Renal cortical epithelial cell (primary cell): Measurements from ENCODE around the gene ADAM33. TPM values are rescaled to one million over a fixed set of nuclear protein-coding genes. Genes with fewer than 3 reads are reported as not detected.

Source experiments
- DNase-seq: peaks from one replicate; pipeline ENCODE4 v3.0.0-alpha.2; 2011; ENCODE audit warnings: low read depth
- total RNA-seq: library from RNA; depleted of rRNA; stranded (reverse); fragments of >200 nt; gene quantifications from 2 replicates; pipeline ENCODE4 v1.2.3, GENCODE V29; 2014

The ADAM33 gene
- total RNA-seq, 1 donor from 2014 or later, result 0.10 TPM

DNA sequence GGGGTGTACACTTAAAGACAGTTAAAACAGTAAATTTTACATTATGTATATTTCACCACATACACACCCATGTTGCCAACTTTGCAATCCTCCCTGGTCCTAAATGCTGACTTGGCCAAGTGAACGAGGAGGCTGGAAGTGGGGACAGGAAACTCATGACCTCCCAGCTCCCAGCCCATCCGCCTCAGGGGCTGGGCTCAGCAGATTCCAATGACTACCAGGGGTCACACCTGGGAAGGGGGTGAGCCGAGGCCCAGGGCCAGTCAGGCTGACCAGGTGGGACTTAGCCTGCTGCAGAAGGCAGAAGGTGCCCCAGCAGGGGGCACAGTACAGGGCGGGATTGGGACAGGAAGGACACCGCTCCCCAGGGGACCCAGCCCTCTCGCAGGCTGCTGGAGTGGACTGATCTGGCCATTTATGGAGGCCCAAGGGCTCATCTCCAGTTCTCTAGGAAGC lies 28.2 kb upstream of the ADAM33 start:
- DNase-seq, result no peak

GRCh38 chr20:3707508-3707899 lies 25.7 kb upstream of the ADAM33 start:
- no peak for DNase-seq

DNA sequence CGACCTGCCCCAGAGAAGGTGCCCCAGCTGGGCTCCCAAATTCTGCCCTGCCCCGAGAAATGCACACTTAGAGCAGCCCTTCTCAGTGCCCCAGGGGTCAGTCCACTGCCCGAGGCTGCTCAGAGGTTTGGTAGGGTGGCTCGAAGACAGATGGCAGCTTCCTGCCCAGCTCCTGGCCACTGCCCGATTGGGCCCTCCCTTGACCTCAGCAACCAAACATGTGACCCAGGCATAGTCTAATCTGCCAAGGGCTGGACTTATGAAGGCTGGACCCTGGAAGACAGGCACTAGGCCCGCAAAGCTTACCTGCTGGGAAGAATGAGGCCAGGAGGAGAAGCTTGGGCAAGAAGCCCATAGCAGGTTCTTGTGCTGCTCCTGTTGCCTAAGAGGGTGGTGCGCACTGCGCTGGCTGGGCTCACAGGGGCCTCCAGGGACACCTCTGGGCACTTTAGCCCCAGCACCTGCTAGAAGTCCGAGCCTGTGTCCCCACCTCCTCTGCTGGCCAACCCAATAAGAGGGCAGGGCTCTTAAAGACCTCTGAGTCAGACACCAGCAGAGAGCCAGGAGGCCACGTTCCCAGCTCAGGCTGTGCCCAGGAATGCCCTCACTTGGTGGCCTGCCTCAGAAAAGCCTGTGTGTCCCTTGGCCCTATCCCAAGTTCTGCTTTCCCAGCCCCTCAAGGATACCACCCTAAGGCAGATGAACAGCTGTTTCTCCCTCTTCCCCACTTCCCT lies 25.1 kb upstream of the ADAM33 start:
- peak; percentile 52 for DNase-seq

- no peak for DNase-seq
Observed at GRCh38 chr20:3705970-3706739, 24.3 kb upstream of the ADAM33 start.

DNA sequence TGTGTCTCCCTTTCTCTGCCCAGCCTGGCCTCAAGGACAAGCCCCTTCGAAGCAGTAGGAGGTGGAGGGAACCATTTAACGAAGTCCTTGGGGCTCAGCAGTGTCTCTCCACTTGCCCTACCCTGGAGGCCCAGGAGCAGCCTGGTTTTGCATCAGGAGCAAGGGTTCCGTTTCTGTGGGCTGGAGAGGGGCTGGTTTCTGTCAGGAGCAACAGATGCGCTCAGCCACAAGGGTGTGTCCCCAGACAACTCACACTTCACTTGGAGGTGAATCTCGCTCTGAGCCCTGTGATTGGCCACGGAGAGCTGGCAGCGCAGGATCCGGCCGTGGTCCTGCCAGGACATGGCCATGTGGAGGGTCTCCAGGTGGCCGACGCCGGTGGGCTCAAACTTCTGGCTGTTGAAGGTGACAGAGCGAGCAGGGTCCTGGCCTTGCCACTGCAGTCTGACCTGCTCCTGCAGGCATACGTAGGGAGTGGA lies 23.7 kb upstream of the ADAM33 start:
- no peak for DNase-seq

DNA sequence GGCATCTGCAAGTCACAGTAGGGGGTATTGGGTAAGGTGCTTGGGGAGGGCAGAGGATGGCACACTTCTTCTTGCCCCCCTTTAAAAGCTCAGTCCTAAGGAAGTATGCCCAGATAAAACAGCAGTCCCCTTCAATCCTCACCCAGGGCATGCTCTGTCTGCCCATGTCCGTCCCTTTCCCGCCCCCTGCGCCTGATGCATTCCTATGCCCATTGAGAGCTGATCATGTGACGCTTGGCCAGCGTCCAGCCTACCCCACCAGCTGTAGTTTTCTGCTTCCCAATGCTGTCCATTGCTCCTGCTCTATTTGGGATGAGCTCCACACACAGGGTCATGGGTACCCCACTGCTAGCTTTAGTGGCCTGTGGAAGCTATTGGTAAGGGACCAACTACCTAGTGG lies 22.3 kb upstream of the ADAM33 start:
- DNase-seq, result no peak

GRCh38 chr20:3702611-3703391 lies 21.0 kb upstream of the ADAM33 start:
- no peak for DNase-seq

DNA sequence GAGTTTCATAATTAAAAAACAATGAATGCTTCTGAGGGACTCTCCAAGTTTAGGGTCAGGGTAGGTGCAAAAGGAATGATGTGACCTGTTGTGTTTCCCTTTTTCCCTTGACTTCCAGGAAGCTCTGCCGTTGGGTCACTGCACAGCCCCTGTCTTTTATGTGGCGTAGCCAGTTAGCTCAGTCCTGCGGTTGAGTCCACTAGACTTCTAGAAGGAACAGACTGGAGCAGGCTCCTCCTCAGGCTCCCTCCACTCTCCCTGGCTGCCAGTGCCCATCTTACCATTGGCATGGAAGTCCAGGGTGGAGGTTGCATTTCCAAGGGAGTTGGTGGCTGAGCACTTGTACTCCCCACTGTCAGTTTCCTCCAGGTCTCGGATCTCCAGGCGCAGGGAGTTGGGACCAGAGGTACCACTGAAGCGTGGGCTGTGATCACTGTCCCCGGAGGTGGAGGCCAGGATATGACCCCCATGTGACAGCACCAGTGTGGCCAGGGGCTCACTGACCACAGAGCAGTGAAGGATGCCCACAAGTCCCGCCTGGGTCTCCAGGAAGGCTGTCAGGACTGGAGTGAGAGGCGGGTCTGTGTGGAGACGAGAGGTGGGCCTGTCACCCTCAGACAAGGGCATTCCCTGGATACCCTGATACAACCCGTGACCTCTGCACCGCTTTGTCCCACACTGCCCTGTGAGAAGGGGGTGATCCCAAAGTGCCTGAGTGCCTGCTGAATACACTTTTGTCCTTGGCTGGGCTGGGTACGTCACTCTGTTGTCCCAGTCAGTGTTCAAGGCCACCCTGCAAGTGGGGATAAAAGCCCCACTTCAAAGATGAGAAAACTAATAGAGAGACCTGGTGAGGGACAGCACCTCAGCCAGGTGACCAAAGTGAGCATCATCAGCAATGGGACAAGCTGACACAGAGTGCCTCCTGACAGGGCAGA lies 19.5 kb upstream of the ADAM33 start:
- DNase-seq, result no peak

- no peak for DNase-seq
Observed at GRCh38 chr20:3699037-3699436, 17.2 kb upstream of the ADAM33 start.

DNA sequence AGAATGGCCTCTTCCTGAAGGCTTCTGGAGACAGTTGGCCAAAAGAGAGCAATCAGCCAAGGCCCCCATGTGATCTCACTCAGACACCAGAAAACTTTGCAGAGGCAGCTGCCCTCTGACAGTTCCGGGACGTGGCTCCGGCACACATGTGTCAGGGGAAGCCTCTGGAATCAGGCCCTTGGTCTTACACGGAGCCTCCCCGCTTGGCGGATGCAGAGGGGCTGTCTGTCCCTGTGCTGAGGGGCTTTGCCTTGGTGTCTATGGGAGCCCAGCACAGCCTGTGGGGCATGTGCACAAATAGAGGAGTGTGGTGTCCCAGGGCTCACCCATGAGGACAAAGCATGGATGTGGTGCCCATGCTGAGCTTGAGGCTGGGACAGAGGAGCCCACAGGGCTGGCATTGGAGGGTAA lies 16.8 kb upstream of the ADAM33 start:
- DNase-seq, result no peak

DNA sequence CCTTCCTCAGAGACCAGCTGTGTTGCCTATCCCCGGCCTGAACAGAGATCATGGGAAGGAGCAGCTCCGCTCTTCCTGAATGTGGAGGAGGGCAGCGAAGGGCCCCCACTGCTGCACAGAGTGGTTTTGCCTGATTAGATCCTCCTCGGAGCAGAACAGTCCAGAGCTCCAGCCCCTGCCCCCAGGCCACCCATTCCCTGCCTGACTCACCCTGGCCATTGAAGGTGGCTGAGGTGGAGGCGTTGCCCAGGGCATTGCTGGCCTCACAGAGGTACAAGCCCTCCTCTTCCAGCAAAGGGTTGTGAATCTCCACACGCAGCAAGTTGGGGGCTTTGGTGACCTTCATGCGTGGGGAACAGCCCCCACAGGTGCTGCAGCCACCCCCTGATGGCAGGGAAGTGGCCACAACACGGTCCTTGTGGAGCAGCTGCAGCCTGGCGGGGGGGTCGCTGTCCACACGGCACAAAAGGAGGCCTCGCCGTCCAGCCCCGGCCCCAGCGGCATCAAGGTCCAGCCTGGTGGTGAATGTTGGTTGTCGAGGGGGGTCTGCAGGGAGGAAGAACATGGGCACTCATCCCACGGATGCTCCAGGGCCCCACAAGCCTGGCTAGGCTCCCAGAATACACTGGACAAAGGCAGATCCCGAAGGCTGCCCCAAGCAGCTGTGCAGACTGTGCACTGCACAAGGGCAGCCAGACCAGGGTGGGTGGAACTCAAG lies 15.9 kb upstream of the ADAM33 start:
- peak; percentile 21 for DNase-seq

DNA sequence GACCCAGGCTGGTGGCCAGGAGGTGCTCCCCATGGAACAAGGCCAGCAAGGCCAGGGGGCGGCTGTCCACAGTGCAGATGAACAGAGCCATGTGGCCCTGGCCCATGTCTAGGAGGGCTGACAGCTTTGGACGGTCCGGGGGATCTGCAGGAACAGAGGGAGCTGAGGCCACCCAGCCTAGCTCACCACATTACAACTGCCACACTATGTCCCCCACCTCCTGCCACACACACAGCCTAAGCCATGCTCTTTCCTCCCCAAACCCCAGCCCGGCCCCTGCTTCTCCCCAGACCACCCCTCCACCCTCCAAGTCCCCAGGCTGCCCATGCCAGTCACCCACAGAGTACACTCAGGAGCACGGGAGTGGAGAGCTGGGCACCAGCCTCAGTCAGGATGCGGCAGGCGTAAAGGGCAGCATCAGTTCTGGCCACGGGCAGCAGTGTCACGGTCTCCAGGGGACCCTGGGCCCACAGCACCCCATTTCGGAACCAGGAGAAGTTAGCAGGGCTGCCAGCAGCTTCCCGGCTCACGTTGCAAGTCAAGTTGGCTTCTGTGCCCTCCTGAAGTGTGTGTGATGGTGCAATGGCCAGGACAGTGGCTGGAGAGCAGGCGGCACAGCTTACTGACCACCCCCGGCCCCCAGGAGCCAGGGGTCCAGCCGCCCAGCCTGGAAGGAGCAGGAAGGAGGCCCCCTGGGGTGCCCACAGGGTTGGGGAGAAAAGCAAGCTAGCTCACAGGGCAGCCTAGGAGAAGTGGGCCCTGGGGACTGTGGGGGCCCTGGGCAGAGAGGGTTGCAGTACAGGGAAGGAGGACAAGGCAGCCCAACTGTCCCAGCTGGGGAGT lies 15.2 kb upstream of the ADAM33 start:
- no peak for DNase-seq

GRCh38 chr20:3696200-3696599 lies 14.4 kb upstream of the ADAM33 start:
- no peak for DNase-seq

DNA sequence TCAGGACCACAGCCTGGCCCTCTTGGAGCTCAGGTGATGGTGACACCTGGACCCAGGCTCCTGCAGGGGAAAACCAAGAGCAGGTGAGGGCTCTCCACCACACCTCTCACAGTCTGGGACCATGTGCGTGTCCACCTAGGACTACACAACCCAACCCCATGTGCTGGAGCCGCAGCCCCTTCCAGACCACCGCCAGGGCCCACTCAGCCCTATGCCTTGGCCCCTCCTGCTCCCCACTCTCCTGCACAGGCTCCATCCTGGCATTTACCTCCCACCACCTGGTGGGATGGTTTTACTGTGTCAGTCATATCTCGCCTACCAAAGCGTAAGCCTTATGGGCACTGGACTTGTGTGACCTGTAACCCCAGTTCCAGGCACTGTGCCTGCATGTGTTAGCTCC lies 13.1 kb upstream of the ADAM33 start:
- DNase-seq, result no peak

DNA sequence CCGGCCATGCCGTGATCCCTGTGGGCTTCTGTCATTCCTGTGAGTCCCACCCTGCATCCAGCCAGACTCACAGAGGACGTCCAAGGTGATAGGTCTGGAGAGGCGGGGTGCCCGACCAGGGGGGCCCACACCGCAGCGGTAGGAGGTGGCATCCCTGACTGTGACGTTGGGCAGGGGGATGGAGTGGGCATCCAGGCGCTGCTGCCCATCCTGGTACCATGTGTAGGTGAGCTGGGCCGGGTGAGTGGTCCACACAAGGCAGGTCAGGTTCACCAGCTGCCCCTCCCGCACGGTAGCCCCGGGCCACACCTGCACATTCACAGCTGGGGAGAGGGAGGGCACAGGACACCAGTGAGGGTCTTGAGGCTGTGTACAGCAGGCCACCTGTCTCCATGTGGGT lies 11.6 kb upstream of the ADAM33 start:
- DNase-seq, result no peak

GRCh38 chr20:3692706-3693294 lies 11.0 kb upstream of the ADAM33 start:
- no peak for DNase-seq

DNA sequence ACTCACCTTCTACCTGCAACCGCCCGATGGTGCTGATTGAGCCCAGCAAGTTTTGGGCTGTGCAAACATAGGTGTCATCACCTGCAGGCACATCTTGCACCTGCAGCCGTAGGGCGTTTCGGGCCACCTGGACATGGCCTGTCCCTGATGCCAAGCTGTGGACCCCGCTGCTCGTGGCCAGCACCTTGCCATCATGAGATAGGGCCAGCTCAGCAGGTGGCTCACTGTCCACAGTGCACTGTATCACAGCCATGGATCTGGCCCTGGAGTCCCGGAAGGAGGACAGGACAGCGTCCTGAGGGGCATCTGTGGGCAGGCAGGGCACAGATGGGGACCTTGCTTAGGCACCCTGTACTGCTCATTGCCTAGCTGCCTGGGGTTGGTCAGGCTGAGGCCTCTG lies 10.1 kb upstream of the ADAM33 start:
- no peak for DNase-seq

DNA sequence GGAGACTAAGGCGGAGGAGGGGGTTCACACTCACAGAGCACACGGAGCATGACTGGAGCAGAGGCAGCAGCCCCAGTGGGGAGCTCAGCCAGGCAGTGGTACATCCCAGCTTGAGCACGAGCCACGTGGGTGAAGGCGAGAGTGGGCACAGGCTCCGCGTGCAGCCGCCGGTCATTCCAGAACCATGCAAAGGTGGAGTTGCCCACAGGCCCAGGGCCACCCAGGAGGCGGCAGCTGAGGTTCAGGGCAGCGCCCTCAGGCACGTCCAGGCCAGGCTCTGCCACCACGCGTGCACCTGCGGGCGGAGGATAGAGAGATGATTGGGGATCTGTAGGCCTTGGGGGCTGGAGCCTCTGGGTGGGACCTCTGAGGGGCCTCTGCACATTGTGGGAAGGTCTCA lies 9.5 kb upstream of the ADAM33 start:
- DNase-seq, result no peak

- no peak for DNase-seq
Observed at GRCh38 chr20:3690413-3690812, 8.6 kb upstream of the ADAM33 start.
